Measurements from ENCODE around the gene JMJD8. TPM values are rescaled to one million over a fixed set of nuclear protein-coding genes. Genes with fewer than 3 reads are reported as not detected.
"Not testable (repeated sequence)": the region's sequence is repeated elsewhere in the genome, so short reads cannot be mapped to it uniquely, and the experiment has no call there.

JMJD8 gene
- total RNA-seq, 4 donors from 2014 or later, result 40.0 to 261 (median 58.6) TPM

GRCh38 chr16:715477-716199 lies 31.5 kb upstream of the JMJD8 start:
- WGBS, 2 donors (ENCODE audit: low coverage in 1 of 2), result 5% methylated on average over 14 of the region's 74 CpGs; no CpG with 5 or more reads in 1 of the 2 donors
- Histone ChIP-seq H3K4me3 (peak overlapping the region; percentile 55 to 83 (median 68)), H3K27ac (peak overlapping the region in 3 of 4 donors; percentile 54 to 66 (median 58)), H3K9me3 (no peaks in the 10 kb centered on the region), H3K27me3 (peaks cover 46% of the 10 kb centered on the region), H3K4me1 (peaks cover 23 to 55% (median 44%) of the 10 kb centered on the region in 4 donors), H3K36me3 (no peaks in the 10 kb centered on the region)
- no peak for DNase-seq
- no peak for TF ChIP-seq POLR2AphosphoS5 (IDR thresholded peaks at IDR 0.05)
- no peak for TF ChIP-seq EP300 (IDR thresholded peaks at IDR 0.05; ENCODE audit: low read depth)
- intact Hi-C loops (cut with DNase I; ENCODE audit: low total_unique reads) (no loop called here), in situ Hi-C loops (cut with MboI; ENCODE audit: low pct_ligation_motif_present in 1 of 4, low pct_unique_long_range_greater_than_20kb in 1 of 4, low sequenced_read_pairs in 3 of 4) (loop anchor here in 1 of 4 donors (10.0 kb wide), 1 partner anchor 69 kb away; the partner anchor contains the start of genes CHTF18 and RPUSD1)

- TF ChIP-seq EP300 (IDR thresholded peaks at IDR 0.05; ENCODE audit: low read depth), result no peak
- TF ChIP-seq POLR2A (IDR thresholded peaks at IDR 0.05), result no peak
- no peak for TF ChIP-seq CTCF (IDR thresholded peaks at IDR 0.05)
- no peak for TF ChIP-seq POLR2AphosphoS5 (IDR thresholded peaks at IDR 0.05)
- Histone ChIP-seq H3K27ac (peak within 1 kb of the TSS in 3 of 4 donors; percentile 54 to 66 (median 58)), H3K36me3 (no peaks in the 10 kb centered on the region), H3K27me3 (peaks cover 54% of the 10 kb centered on the region), H3K4me1 (peaks cover 18 to 47% (median 36%) of the 10 kb centered on the region in 4 donors), H3K9me3 (no peaks in the 10 kb centered on the region), H3K4me3 (peak within 1 kb of the TSS; percentile 55 to 83 (median 68))
- 8% methylated on average over 37 of the region's 108 CpGs; no CpG with 5 or more reads in 1 of the 2 donors for WGBS, 2 donors (ENCODE audit: low coverage in 1 of 2)
- intact Hi-C loops (cut with DNase I; ENCODE audit: low total_unique reads), result loop anchor here (5.0 kb wide), 1 partner anchor 72 kb away; the partner anchor contains the start of genes CHTF18 and RPUSD1
- DNase-seq, result peak; percentile 94
- in situ Hi-C loops (cut with MboI; ENCODE audit: low pct_ligation_motif_present in 1 of 4, low pct_unique_long_range_greater_than_20kb in 1 of 4, low sequenced_read_pairs in 3 of 4), result loop anchor here in 2 of 4 donors (5.0 to 10.0 kb wide), 2 partner anchors 70 to 72 kb away; partner anchors contain the start of genes CHTF18 (in 2 of the 2) and RPUSD1 (in 2 of the 2)
These were observed 30.7 kb upstream of the JMJD8 start, which contains the start of gene METRN for GRCh38 chr16:714558-715476. Gene METRN, plus strand, starts transcription at chr16:715118. Its CDS starts 172 bp downstream, at chr16:715290.

GRCh38 chr16:714079-714478 lies 29.9 kb upstream of the JMJD8 start:
- Histone ChIP-seq H3K27me3 (peaks cover 62% of the 10 kb centered on the region), H3K36me3 (no peaks in the 10 kb centered on the region), H3K9me3 (no peaks in the 10 kb centered on the region), H3K4me1 (peaks cover 13 to 40% (median 30%) of the 10 kb centered on the region in 4 donors), H3K4me3 (no peak overlapping the region), H3K27ac (no peak overlapping the region)
- intact Hi-C loops (cut with DNase I; ENCODE audit: low total_unique reads), result loop anchor here (5.0 kb wide), 1 partner anchor 73 kb away; the partner anchor contains the start of genes CHTF18 and RPUSD1
- WGBS, 2 donors (ENCODE audit: low coverage in 1 of 2), result 83% methylated on average over 10 of the region's 11 CpGs; no CpG with 5 or more reads in 1 of the 2 donors
- no peak for DNase-seq
- no peak for TF ChIP-seq CTCF (IDR thresholded peaks at IDR 0.05)
- TF ChIP-seq POLR2A (IDR thresholded peaks at IDR 0.05), result no peak
- no peak for TF ChIP-seq EP300 (IDR thresholded peaks at IDR 0.05; ENCODE audit: low read depth)
- TF ChIP-seq POLR2AphosphoS5 (IDR thresholded peaks at IDR 0.05), result no peak
- in situ Hi-C loops (cut with MboI; ENCODE audit: low pct_ligation_motif_present in 1 of 4, low pct_unique_long_range_greater_than_20kb in 1 of 4, low sequenced_read_pairs in 3 of 4), result loop anchor here in 2 of 4 donors (5.0 to 10.0 kb wide), 2 partner anchors 71 to 73 kb away; partner anchors contain the start of genes CHTF18 (in 2 of the 2) and RPUSD1 (in 2 of the 2)

- peak; percentile 21 to 47 (median 27) for TF ChIP-seq CTCF (IDR thresholded peaks at IDR 0.05)
- H3K4me3 ChIP-seq, H3K9me3 ChIP-seq, H3K36me3 ChIP-seq, H3K27ac ChIP-seq: not testable (repeated sequence)
- Histone ChIP-seq H3K4me1 (peaks cover 10 to 27% (median 19%) of the 10 kb centered on the region in 4 donors), H3K27me3 (peaks cover 75% of the 10 kb centered on the region)
- 37 to 48% methylated on average over 7 to 13 of the region's 13 CpGs for WGBS, 2 donors (ENCODE audit: low coverage in 1 of 2)
- intact Hi-C loops (cut with DNase I; ENCODE audit: low total_unique reads), result loop anchor here (2.0 to 5.0 kb wide), 2 partner anchors 28 to 75 kb away; partner anchors contain the start of genes CHTF18, CIAO3 and RPUSD1
- DNase-seq, result peak; percentile 58
- in situ Hi-C loops (cut with MboI; ENCODE audit: low pct_ligation_motif_present in 1 of 4, low pct_unique_long_range_greater_than_20kb in 1 of 4, low sequenced_read_pairs in 3 of 4), result loop anchor here in 2 of 4 donors (5.0 to 10.0 kb wide), 2 partner anchors 72 to 75 kb away; partner anchors contain the start of genes CHTF18 (in 2 of the 2) and RPUSD1 (in 2 of the 2)
These were observed 28.7 kb upstream of the JMJD8 start for GRCh38 chr16:712740-713250.

Data from transverse colon (tissue), 4 donors.